GM12865 (cell line): Measurements from ENCODE around the gene SLC22A23.

Experiments
- DNase-seq: peaks from one replicate; pipeline ENCODE4 v3.0.0; 2010; ENCODE audit warnings: low read depth
- H3K4me3 ChIP-seq: 2 replicates; pipeline ENCODE4 v1.5.1; 2011; ENCODE audit warnings: mild to moderate bottlenecking, low read depth, low read length, control low read depth
- TF ChIP-seq, protein P1 (sequence below): IDR thresholded peaks from 2 replicates; pipeline ENCODE4 v1.5.1; 2011; ENCODE audit warnings: low read length, control low read depth, low read depth, inconsistent platforms; ENCODE audit not compliant: insufficient read depth; ENCODE audit errors: missing control alignments

SLC22A23 gene

DNA sequence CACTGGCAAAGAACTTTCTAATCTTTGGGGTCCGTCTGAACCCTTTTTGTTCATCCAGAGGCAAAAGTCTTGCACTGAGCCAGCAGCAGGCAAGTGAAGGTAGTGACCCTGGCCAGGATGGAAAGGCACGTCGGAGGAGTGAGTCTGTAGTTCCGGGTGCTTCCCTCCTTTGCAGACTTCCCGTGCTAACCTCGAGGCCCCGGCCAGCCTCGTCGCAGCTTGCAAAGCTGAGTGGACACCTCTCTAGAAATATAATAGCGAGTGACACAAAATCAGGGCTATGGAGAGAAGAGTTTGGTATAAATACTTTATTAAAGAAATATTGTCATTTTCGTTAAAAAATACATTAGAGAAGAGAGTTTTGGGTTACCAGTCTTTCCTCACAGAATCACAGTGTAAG, 188.2 kb downstream of the SLC22A23 start:
- no peak overlapping the region for H3K4me3 ChIP-seq
- TF ChIP-seq, protein P1, sequence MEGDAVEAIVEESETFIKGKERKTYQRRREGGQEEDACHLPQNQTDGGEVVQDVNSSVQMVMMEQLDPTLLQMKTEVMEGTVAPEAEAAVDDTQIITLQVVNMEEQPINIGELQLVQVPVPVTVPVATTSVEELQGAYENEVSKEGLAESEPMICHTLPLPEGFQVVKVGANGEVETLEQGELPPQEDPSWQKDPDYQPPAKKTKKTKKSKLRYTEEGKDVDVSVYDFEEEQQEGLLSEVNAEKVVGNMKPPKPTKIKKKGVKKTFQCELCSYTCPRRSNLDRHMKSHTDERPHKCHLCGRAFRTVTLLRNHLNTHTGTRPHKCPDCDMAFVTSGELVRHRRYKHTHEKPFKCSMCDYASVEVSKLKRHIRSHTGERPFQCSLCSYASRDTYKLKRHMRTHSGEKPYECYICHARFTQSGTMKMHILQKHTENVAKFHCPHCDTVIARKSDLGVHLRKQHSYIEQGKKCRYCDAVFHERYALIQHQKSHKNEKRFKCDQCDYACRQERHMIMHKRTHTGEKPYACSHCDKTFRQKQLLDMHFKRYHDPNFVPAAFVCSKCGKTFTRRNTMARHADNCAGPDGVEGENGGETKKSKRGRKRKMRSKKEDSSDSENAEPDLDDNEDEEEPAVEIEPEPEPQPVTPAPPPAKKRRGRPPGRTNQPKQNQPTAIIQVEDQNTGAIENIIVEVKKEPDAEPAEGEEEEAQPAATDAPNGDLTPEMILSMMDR: no peak
- DNase-seq: no peak

DNA sequence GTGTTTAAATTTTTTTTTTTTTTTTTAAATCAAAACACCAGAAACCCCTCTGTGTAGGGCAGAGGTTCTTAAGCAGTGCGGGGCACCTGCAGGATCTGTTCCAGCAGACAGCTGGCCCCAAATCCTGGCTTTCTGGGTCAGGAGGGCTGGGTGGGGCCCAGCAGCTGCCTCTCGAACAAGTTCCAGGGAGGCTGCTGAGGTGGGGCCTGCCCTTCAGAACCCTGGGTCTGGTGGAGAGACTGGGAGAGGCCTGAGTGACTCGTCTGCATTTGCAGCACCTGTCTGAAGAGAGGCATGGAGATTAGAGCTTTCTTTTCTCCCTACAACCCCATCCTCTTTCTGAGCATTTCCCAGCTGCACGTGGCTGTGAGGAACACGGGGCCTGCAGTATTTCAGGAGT, 189.7 kb downstream of the SLC22A23 start:
- no peak for DNase-seq
- TF ChIP-seq, protein P1: no peak
- no peak overlapping the region for H3K4me3 ChIP-seq

DNA sequence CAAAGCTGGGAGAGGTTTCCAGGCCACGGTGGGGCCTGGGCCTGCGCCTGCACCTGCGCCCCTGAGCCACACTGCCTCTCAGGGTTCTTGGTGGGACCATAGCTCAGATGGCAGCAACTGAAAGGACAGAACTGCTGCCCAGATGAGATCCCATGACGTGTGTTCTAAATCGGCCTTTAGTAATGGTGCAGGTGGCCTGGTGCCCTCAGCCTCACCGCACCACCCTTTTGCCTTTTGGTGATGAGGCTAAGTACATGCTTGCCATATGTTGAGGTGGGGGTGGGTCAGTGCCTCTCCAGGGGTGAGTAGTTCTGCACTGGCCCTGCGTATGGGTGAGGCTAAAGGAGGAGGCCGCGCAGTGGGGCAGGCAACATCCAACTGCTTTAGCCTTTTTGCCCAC, 190.7 kb downstream of the SLC22A23 start:
- no peak overlapping the region for H3K4me3 ChIP-seq
- no peak for DNase-seq
- TF ChIP-seq, protein P1: no peak

DNA sequence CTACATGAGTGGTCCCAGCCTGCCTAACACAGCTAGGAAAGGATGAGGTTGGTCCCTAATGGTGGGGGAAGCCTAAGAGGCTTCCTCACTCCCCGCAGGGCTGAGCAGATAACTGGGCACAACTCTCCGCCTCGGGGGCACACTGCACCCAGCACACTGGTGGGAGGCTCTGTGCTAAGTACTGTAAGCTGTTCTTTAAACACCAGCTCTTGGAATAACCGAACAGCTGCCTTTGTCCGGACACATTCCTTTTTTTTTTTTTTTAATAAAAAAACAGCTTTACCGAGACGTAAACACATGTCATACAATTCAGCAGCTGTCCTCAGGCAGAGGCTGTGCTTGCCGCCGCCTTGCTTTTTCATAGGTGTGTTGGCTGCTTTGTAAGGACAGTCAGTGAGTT, 191.2 kb downstream of the SLC22A23 start:
- no peak overlapping the region for H3K4me3 ChIP-seq
- no peak for DNase-seq
- TF ChIP-seq, protein P1: no peak

DNA sequence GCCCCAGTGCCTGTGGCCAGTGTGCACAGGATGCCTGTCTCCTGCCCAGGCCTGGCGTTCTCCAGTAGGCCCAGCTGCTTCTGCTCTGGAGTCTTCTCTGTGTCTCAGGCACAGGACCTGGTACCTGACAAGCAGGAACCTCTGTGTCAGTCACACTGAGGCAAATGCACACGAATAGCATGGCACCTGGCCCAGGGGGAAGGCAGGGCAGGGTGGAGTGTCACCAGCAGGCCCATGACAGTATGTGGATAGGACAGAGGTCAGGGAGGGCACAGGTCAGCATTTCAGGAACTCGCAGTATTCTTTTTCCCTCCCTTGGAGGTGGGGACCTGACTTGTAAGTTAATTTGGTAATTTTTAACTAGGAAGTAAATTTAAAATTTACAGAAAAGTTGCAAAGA, 192.5 kb downstream of the SLC22A23 start:
- DNase-seq: no peak
- TF ChIP-seq, protein P1: no peak
- H3K4me3 ChIP-seq: no peak overlapping the region

DNA sequence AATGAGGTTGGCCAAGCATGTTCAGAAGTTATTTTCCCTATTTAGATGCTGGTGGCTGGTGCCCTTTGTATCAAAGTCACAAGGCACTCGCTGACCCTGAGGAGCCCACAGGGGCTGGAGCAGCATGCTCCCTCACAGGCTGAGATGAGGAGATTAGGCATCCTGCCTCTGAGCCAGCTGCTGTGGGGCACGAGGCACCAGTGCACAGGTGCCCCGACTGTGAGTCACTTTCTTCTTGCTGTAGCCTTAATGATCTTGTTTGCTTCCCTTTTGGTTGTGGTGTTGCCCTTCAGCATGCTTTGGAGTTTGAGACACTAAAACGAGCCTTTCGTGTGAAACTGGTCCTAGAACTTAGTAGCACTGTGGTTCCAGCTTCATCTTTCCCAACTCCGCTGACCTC, 193.8 kb downstream of the SLC22A23 start:
- TF ChIP-seq, protein P1: no peak
- H3K4me3 ChIP-seq: no peak overlapping the region
- DNase-seq: no peak

DNA sequence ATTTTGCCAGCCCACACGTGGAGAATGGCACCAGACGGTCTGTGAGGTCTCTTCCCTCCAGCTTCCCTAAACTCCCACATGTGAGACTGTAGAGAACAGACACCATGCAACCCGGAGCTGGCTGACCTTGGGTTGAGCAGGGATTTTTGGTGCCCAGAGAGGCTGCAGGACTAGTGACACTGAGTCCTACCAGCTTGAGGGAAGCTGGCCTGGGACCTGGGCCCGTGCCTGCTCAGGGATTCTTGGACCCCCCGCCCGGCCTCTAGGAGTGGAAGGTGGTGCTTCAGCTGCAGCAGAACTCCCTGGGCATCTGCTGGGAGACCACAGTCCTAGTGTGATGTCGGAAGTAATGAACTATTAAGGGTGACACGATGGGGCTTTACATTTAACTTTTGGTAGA, 194.9 kb downstream of the SLC22A23 start:
- TF ChIP-seq, protein P1: no peak
- no peak overlapping the region for H3K4me3 ChIP-seq

More for the DNA sequence above, 194.9 kb downstream of the SLC22A23 start:
- DNase-seq: no peak
